Stimulated activated CD4-positive, alpha-beta T cell treated with anti-CD3 and anti-CD28 coated beads, Interleukin-1b, Interleukin-23, amount 100 ng/mL, for 4 hours (primary cell): ENCODE data around the gene ACAN.
A peak's percentile ranks its signal among the peaks of the same experiment; 100 is the strongest.

Source experiments
- DNase-seq, 2 donors: peaks; one replicate each; pipeline ENCODE4 v3.0.0-alpha.2; 2020; ENCODE audit warnings: low read depth in 2 of 2

ACAN gene

DNA sequence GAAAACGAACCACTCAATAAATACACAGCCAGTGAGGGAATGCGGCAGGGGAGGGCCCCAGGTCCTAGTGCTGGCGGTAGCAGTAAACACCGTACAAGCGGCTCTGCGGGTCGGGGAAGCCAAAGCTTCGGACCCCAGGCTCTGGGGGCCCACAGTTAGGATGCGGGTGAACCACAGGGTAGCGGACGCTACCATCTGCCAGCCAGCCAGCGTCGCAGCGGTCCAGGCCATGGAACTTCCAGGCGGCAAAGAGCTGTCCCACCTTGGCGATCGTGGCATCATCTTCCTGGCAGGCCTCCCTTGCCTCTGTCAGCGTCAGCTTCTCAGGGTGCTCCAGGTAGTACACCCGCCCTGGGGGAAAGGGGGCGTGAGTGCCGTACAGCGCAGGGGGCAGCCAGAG is 74.7 kb downstream of the ACAN start:
- DNase-seq, result no peak

DNA sequence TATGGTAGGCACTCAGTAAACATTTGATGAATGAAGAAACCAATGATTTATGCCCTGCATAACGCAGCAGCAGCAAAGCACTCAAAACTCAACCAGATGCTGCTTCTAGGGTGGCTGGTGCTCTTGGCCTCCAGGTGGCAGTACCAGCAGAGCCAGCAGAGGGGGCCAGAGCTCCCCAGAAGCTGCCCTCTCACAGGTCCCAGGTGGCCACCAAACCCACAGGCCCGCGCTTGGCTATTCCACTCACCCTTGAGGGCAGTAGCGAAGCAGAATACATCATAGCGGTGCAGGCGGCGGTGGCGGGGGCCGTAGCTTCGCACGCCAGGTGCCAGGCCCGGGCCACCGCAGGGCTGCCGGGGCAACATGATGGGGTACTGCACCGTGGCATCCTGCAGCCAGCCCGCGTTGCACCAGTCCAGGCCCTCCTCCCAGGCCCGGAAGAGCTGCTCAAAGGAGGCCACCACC is 75.5 kb downstream of the ACAN start:
- DNase-seq, result peak in 1 of 2 donors; percentile 24

DNA sequence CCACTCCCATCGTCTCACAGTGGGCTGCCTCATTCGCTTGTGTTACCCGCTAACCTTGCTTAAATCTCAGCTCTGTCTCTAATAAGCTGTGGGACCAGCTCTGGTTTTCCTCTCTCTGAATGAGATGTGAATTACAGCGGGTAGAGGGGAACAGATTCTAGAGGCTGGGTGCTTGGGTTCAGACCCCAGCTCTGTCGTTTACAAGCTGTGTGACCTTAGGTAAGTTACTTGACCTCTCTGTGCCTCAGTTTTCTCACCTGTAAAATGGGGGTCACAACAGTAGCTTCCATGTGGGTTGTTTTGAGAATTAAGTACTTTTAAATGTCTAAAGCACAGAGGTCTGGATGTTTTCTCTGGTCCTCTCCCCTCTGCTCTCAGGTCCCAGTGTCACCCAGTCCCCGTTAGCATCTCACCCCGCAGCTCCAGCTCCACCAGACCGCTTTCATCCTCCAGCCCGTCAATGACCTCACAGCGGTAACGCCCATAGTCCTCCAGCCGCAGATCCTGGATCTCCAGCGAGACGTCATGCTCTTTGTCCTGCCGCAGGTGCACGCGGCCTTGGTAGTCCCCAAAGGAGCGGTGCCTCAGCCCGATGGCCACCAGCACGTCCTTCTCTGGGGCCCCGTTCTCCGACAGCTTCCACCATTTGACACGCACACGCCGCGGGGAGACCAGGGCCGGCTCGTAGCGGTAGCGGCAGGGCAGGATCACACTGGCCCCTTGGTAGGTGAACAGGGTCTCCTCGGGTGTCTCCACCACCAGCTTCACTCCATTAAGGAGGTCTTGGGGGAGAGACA is 77.9 kb downstream of the ACAN start:
- DNase-seq, result no peak

DNA sequence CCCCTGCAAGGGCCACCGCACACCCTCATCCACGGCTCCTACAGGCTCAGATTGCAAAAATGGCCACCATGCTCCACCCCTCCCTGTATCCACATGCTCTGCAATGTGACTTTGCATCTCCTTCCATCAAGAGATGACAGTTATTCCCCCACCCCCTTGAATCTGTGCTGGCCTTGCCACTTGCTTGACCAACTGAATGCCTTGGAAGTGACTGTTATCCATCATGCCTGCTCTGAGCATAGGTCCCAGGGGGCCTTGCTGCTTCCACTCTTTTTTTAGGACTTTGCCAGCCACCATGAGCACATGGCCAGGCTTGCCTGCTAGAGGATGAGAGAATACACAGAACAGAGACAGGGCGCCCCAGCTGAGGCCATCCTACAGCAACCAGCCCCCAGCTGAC is 78.5 kb downstream of the ACAN start:
- DNase-seq, result no peak

DNA sequence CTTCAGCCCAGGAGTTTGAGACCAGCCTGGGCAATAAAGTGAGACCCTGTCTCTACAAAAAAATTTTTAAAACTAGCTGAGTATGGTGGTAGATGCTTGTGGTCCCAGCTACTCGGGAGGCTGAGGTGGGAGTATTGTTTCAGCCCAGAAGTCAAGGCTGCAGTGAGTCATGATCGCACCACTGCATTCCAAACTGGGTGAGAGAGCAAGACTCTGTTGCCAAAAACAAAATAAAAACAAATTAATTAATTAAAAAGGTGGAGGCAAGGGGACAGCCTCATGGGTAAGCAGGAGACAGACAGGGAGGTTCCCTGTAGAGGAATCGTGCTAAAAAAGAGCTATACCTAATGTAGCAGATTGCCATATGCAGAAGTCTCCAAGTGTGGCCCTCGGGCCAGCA is 79.5 kb downstream of the ACAN start:
- no peak for DNase-seq

DNA sequence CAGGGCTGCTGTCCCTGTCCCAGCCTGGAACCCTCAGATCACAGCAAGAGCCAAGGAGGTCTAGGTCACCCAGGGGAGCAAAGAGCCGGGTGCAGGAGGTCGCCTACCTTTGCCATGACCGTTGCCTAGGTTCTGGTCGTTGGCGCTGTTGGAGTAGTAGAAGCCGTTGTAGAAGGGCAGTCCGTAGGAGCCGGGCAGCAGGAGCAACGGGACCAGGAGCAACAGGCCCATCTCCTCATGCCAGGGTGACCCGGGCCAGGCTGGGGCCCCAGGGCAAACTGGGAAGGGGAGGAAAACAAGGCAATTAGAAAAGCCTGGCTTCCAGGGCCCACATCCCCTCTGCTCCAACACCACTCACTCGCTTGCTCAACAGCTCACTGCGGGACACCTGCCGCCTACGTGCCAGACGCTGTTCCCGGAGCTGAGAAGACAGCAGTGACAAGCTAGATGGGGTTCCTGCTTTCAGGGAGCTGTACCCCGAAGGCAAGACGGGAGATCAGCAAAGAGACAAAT is 83.9 kb downstream of the ACAN start:
- no peak for DNase-seq

DNA sequence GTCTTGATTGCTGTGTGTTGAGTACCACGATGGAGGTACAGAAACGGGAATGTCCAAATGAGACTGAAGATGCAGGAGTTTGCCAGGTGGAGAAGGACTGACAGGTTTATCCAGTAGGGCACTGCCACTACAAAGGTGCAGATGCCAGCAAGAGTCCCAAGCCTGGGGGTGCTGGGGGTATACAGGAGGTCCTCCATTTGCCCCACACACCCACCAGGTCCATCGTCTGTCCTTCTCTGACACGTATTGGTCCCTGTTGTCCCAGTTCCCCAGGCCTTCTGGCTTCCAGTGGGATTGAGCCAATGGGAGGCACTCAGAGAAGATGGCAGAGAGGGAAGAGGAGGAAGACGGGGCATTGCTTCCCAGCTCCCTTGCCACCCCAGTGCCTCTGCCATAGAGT is 85.5 kb downstream of the ACAN start:
- DNase-seq, result no peak

DNA sequence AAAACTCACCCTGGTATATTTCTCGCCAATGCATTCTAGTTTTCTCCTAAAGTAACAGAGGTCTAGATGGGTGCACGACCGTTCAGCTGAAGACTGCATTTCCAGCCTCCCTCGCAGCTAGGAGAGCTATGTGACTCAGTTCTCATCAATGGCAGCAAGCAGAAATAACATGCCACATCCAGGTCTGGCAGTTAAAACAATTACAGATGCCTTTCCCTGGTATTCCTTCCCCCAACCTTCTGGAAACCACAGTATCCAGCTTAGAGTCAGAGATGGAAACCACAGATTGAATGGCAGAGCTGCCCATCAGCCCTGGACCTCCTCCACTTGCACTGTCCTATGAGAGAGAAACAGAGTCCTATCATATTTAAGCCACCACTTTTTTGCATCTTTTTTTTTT is 87.3 kb downstream of the ACAN start:
- no peak for DNase-seq

DNA sequence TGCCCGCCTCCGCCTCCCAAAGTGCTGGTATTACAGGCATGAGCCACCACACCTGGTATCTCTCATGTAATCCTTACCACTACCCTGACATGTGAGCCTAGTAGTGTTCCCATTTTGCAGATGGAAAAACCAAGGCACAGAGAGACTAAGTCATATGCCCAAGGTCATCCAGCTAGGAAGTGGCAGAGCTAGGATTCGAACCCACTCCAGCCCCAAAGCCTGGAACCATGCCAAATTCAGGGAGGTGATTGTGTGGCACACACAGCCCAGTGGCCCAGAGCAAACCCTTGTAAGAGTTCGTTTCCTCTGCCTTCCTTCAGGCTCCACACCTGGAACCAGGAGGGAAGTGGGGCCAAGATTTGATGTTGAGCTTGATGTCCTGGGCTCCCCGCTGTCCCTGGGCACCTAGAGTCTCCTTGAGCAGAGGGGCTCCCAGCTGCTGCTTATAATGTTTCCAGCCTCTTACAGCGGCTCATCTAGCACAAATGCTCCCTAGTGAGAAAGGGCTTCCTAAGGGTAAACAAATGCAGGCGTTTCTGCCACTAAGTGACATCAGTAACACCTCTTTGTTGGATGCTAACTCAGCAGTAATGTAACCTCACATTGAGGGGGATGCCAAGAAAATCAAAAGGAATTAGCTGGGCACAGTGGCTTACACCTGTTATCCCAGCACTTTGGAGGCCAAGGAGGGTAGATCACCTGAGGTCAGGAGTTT is 88.5 kb downstream of the ACAN start:
- no peak for DNase-seq

DNA sequence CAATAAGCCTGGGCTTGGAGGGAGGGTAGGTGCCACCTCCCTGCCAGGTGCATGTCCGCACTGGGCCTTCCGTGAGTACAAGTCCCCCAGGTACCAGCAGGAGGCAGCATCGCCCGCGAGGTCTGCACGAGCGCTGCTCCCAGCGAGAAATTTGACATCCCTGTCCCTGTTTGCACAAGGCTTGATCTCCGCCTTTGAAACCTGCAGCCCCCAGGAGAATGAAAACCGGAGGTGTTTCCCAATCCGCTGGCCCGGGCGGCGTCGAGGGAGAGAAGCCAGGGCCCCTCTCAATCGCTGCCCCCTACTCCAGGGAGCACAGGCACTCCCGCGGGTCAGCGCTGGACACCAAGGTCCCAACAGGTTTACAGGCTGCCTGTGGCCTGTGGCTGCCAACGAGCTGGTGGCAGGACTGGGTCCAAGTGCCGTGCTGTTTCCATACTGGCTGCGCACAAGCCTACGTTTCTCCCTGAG is 91.1 kb downstream of the ACAN start:
- DNase-seq, result peak; percentile 84 to 85

DNA sequence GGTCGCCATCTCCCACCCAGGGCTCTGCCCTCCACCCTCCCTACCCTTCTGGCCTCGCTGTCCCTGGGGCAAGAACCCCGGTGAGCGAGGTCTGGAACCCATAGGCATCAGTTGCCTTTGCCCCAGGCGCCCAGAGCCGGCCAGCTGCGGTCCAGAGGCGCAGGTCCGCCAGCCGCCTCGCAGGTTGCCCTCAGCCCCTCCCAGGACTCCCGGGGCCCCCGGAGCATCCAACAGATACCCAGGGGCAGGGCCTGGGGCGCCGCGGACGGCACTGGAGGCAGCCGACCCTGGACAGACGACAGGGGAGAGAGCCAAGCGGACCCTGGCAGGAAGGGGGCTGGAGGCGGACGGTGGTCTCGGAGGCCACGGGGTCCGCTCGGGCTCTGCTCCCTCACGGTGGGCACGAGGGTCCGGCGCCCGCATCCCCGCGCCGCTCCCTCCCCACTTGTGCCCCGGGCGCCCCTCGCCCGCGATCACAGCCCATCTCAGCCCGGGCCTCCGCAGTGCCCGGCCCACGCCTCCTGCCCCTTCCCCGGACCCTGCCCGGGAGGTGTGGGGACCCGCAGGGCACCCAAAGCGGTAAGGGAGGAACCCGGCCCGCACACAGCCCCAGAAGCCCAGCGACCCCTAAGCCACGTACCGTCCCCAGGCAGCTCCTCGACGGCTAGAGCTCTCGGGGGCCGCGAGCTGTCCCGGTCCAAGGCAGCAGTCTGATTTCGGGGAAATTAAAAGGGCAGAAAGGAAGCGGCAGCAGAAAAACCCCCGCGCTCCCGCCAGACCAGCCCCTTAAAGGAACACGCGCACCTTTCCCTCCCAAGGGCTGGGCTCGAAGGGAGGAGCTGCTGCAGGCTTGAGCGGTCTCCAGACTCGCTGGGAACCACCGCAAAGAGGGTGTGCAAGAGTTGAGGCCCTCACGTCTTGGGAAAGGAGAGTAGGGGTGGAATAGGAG is 91.9 kb downstream of the ACAN start, which contains the start of gene HAPLN3:
Gene HAPLN3 (minus strand): TSS at position 726 of the 949 bp plus-strand sequence. CDS start 8,246 bp downstream, outside the sequence.
- peak; percentile 50 to 63 for DNase-seq

DNA sequence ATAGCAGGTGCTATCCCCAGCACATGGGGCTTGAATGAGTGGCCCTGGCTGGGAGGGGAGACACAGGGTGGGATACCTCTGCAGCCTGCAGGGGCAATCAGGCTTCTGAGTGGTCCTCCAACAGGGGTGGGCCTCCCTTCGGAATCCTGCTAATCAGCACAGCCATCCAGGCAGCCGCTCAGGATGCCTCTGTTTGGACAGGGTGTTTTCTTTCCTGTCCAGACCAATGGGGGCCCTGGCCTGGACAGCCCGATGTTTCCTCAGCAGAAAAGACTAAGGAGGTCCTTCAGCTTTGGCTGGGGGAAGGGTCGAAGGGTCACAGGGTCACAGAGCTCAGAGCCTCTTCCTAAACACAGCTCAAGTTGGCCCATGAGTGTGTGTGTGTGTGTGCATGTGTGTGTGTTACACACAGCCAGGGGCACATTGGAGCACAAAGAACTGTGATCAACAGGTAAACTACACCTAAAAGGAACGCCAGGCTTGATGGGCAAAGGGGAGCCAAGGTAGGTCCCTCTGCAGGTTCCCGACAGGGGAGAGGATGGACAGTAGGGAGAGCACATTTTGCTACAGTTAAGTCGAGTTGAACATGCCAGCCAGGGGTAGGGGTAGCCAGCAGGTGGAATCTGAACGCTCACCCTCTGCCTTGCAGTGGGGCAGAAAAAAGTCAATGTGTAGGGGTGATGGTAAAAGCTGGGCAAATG is 93.2 kb downstream of the ACAN start:
- DNase-seq, result no peak

DNA sequence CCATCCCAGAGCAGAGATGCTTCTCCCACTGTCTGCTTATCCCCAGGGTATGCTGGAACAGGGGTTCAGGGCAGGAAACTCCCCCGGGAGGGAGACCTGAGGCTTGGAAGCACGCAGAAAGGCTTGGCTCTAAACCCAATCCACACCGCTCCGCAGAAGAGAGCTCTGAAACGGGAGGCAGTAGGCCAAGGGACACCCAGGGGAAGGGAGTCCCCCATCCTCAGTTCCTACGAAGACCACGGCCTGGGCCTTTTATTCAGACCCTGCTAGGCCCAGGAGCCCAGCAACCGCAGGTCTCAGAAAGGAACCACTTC is 93.9 kb downstream of the ACAN start:
- DNase-seq, result no peak

DNA sequence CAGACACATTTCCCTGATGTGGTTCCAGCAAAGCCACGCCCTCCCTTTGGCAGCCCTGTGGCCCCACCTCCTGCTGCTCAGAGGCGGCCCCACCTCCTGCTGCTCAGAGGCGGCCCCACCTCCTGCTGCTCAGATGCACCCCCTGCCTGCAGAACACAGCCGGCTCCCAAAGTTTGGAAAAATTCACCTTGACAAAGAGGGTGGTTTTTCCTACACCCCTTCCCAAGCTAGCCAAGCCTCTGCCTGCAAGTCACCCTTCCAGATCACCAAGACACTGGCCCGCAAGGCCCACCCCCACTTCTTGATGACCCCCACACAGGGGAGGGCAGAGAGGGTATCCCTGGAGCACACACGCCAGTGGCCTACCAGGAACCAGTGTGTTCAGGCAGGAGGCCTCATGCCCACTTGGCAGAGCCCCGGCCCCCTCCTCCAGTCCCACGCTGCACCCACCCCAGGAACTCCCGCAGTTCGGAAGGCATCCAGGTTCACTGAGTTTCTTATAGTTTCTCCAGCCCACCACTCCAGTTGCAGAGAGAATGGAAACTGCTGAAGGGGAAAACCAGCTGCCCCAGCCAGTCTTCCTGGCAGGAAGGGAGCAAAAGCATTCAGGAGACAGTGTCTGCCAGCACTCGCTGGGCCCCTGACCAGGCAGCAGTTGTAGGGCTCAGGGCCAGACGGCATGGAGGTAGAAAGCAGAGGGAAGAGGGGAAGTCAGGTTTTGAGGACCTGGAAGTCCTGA is 94.4 kb downstream of the ACAN start:
- peak; percentile 64 to 76 for DNase-seq

DNA sequence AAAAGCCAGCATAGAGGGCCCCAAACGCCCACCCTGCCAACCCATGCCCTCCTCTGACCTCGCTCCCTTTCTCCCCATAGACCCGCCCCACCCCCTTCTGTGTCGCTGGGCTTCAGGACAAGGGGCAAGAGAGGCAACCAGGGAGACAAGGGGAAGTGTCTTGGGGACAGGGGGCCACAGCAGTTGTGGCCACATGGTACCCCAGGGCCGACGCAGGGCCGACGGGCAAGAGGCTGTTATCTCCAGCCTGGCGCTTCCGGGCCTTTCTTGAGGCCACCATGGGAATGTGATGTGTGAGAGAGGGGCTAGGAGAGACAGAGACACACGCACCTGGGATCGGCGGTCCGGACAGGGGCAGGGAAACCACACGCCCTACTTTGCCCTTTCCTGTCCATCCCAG is 95.5 kb downstream of the ACAN start:
- no peak for DNase-seq

DNA sequence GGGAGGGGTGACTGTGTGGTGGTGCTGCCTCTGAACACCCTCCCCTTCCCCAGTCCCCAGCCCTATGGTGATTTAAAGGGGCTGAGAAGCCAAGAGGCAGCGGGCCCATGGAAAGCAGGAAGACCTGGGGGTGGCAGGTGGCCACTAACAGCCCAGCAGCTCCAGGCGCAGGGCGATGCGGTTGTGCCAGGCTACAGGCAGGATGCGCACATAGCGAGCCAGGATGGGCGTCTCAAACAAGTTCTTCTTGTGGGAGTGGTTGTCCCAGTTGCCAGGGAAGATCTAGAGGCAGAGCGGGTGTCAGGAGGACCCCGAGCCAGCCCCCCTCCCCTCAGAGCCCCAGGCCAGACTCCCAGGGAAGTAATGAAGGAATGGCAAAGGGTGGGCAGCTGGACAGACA is 96.0 kb downstream of the ACAN start:
- DNase-seq, result no peak

DNA sequence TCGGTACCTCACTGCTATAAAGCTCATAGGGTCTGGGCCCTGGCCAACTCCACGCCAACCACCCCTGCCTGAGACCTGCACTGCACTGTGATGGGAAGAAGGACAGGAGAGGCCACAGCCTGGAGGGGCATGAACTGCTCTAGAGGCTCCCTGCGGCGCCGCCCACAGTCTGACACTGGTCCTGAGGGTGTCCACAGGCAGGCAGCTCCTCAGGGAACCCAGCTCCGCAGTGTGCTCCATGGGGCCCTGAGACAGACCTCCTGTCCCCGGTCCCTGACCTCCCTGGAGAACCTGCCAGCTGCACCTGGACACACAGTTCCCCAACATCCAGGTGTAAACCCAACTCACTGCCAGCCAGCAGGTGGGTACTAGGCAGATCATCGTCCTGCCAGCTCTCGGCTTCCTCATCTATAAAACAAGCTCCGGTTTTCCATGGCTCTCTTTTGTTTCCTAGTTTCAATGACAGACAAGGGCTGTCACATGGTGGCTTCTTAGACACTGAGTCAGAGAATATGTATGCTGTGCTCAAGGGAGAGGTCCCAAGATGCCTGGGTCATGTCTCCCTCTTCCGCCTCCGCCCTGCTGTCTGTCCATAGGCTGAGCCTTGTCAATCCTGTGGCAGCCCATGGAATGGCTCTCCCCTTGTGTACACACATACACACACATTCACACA is 97.2 kb downstream of the ACAN start:
- DNase-seq, result no peak

DNA sequence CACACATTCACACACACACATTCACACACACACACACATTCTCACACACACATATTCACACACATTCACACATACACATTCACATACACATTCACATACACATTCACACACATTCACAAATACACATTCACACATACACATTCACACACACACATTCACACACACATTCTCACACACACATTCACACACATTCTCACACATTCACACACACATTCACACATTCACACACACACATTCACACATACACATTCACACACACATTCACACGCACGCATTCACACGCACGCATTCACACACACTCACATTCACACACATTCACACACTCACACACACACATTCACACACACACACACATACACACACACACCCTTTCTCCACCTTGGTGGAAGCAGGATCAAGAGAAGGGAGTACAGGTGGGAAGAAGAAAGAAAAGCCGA is 97.8 kb downstream of the ACAN start:
- no peak for DNase-seq

DNA sequence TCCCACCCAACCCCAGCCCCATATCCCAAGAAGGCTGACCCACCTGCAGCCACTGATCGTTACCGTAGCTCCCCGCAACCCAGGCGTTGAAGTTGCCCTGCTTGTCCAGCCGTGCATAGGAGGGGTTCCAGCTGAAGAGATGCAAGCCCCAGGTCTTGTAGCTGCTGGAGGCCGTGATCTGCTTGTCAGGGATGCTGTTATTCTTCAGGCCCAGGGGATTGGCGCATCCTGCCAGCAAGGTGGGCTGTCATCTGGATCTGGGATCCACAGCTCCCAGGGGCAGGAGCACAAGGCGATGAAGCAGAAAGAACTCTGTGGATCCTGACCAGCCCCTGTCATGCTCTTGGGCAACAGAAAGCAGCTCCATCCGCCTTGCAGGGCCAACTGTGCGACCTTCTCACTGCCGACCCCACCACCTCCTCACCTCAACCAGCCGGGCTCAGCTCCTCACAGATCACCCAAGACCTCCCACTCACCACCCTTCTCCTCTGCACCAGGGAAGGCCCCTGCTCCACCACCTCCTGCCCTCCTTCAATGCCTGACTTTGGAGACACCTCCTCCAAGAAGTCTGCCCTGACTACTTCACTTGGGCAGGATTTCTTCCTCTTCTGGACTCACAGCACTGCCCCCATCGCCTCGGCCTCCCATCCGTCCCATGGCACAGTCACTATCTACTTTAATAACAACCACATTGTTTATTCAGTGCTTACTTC is 98.4 kb downstream of the ACAN start:
- no peak for DNase-seq
